ENCODE data around the gene LY6G6C.

GRCh38 chr6:31713465-31713864 is 8.1 kb downstream of the LY6G6C start:
- TF ChIP-seq NFKBIZ (CRISPR knock-in tag; IDR thresholded peaks at IDR 0.05) (no peak), JUND (CRISPR knock-in tag; IDR thresholded peaks at IDR 0.05) (no peak), MXD3 (CRISPR knock-in tag; IDR thresholded peaks at IDR 0.05) (no peak), DPF2 (CRISPR knock-in tag; IDR thresholded peaks at IDR 0.05; ENCODE audit: borderline replicate concordance, low read depth) (no peak), ATF3 (CRISPR knock-in tag; IDR thresholded peaks at IDR 0.05) (no peak), BRCA1 (CRISPR knock-in tag; IDR thresholded peaks at IDR 0.05) (no peak), NCOA1 (CRISPR knock-in tag; IDR thresholded peaks at IDR 0.05) (no peak), ZNF275 (CRISPR knock-in tag; IDR thresholded peaks at IDR 0.05; ENCODE audit: borderline replicate concordance) (no peak), PRPF4 (IDR thresholded peaks at IDR 0.05; ENCODE audit: low read depth, low read length, poor library complexity, severe bottlenecking) (no peak), NPAS2 (CRISPR knock-in tag; IDR thresholded peaks at IDR 0.05; ENCODE audit: borderline replicate concordance) (no peak), FOXK2 (IDR thresholded peaks at IDR 0.05) (no peak), ARNT (IDR thresholded peaks at IDR 0.05) (no peak)

Data from HepG2 (cell line).